GM12892 (cell line): ENCODE results near the gene TFPI.

Source experiments
- POLR2A ChIP-seq: IDR thresholded peaks from 2 replicates; pipeline ENCODE4 v1.6.1; 2011; ENCODE audit warnings: low read depth, low read length, control low read depth
- POLR2AphosphoS5 ChIP-seq: IDR thresholded peaks from 2 replicates; pipeline ENCODE4 v1.6.1; 2011; ENCODE audit warnings: low read depth, low read length, control low read depth

GRCh38 chr2:187594801-187595200, 40.6 kb upstream of the TFPI start:
- TF ChIP-seq POLR2A (no peak), POLR2AphosphoS5 (no peak)
